SK-MEL-5 (cell line): ENCODE data around the gene IFT52. TPM values are rescaled to one million over a fixed set of nuclear protein-coding genes. Genes with fewer than 3 reads are reported as not detected.

ENCODE experiments used
- DNase-seq: peaks from one replicate; pipeline ENCODE4 v3.0.0-alpha.2; 2016; ENCODE audit warnings: low read depth, low spot score
- in situ Hi-C: cut with HindIII; loops from 2 replicates; pipeline ENCODE4 v1.10.0; 2016; ENCODE audit warnings: low sequenced_read_pairs, high pct_unique_total_duplicates, low pct_unique_long_range_greater_than_20kb
- total RNA-seq: library from RNA; depleted of rRNA; stranded (reverse); fragments of >200 nt; shearing (Covaris generic); gene quantifications from 2 replicates; pipeline ENCODE4 v1.2.3, GENCODE V29; 2014

IFT52 gene
- total RNA-seq, 1 experiment from 2014 or later, result 26.8 TPM

DNA sequence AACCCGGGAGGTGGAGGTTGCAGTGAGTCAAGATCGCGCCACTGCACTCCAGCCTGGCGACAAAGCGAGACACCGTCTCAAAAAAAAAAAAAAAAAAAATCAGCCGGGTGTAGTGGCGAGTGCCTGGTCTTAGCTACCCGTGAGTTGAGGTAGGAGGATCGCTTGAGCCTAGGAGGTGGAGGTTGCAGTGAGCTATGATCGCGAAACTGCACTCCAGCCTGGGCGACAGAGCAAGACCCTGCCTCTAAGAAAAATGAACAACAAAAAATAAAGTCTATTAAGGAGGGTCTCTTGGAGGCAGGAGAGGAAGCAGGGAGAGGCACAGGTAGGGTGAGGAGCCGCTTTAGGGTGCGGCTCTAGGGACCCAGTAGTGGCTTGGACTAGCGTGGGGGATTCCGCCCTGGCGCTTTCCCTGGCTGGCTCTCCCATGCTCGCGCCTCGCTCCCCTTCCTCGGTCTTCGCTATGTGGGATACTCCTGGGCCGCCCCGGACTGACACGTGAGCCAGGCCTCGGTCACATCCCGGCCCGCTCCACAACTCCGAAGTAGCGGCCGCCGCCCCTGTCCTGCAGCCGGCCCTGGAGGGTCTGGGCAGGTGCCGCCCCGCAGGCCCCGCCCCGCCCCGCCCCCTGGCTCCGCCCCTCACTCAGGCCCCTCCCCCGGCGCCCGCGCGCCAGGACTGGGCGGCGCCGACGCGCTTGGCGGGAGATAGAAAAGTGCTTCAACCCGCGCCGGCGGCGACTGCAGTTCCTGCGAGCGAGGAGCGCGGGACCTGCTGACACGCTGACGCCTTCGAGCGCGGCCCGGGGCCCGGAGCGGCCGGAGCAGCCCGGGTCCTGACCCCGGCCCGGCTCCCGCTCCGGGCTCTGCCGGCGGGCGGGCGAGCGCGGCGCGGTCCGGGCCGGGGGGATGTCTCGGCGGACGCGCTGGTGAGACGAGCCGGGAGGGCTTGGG is 75.9 kb downstream of the IFT52 start, which contains the start of gene MYBL2:
TSS of gene MYBL2 (plus strand) at position 739 of the 953 bp plus-strand sequence. CDS start at position 909, 170 bp downstream.
- peak; percentile 66 for DNase-seq
- in situ Hi-C loops, result no loop called here

DNA sequence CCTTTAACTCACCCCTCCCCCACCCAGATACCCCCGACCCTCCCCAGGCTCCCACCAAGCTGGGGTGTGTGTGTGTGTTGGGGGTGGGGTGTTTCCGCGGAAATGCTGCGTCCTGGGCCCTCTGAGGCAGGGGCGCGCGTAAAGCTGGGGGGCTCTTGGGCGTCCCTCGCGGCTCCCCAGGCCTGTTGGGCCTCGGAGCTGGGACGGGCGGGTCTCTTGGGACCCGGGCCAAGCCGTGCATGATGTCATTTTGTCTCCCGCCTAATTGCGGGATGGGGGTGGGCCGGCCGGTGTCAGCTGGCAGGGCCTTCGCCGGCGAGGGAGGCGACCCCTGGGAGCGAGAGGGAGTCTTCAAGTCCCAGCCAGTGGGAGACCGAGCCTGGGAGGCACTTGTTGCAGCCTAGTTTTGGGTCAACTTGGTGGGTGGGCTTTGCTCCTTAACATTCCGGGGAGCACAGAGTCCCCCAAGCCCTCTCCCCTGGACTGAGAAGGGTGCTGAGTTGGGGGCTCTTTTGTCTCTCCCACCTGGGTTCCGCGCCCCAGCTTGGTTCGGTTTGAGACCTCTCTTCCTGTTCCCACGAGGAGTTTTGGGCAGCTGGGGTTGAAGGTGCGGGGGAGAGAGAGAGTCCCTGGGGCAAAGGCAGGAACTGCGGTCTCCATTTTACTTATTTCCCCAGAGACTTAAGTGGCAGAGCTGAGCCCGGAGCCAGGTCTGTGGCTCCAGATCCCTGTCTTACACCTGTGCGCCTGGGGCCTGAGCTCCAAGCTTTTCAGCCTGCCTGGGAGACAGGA is 76.8 kb downstream of the IFT52 start:
- no peak for DNase-seq
- in situ Hi-C loops, result no loop called here

DNA sequence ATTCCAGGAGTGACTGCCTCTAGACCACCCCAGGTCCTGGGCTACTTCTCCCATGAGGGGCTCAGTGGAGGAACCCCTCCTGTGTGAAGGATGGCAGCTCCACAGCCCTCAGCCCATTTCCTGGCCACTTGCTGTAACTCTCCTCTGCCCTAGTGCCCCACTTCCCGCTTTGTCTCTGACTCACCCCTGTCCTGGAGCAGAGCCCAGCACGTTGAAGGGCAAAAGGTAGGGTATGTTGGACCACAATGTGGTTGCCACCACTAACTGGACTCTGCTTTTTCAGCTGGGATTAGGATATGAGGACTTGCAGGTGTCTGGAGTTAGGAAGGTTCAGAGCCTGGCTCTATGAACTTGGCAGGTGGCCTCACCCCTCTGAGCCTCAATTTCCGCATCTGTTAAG is 78.6 kb downstream of the IFT52 start:
- DNase-seq, result no peak
- in situ Hi-C loops, result no loop called here

DNA sequence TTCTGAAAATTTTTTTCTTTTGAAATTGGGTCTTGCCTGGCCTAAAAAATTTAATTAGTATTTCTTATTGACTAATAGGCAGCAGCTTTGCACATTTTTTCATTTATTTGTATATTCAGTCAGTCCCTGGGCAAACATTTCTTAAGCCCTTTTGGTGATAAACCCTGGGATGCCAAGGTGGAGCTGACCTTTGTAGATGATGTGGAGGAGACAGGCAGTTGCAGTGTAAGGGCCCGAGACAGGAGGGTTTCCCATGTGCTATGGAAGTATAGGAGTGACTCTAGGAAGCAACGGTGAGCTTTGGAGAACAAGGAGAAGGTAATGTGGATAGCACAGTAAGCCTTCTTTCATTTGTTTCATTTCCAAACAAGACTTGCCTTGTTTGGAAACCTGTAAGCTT is 79.7 kb downstream of the IFT52 start:
- no peak for DNase-seq
- in situ Hi-C loops, result no loop called here

DNA sequence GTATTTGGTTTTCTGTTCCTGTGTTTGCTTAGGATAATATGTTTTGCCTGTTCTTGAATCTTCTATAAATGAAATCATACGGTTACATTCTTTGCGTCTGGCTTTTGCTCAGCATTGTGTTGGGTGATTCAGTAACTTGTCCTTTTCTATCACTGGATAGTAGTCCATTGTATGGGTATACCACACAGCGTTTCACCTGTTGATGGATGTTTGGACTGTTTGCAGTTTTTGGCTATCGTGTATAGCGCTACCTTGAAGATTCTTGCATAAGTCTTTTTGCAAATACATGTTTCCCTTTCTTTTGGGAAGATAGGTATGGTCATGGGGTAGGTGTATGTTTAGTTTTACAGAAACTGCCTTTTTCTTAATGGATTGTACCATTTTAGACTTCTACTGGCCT is 85.6 kb downstream of the IFT52 start:
- DNase-seq, result no peak
- in situ Hi-C loops, result no loop called here

DNA sequence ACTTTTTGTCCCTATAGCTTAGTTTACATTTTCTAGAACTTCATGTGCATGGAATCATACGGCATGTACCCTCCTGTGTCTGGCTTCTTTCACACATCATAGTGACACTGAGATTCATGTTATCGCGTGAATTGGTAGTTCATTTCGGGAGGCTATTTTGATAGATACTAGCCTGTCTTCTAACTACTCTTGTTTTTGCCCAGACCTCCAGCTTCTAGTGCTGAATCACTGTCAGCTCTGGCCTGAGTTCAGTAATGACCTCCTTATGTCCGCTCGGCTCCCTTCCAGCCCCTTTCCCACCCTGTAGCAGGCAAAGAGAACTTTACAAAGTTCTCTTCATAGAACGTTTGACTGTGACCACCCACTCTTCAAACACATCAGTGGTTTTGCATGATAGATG is 90.2 kb downstream of the IFT52 start:
- DNase-seq, result no peak
- in situ Hi-C loops, result no loop called here

DNA sequence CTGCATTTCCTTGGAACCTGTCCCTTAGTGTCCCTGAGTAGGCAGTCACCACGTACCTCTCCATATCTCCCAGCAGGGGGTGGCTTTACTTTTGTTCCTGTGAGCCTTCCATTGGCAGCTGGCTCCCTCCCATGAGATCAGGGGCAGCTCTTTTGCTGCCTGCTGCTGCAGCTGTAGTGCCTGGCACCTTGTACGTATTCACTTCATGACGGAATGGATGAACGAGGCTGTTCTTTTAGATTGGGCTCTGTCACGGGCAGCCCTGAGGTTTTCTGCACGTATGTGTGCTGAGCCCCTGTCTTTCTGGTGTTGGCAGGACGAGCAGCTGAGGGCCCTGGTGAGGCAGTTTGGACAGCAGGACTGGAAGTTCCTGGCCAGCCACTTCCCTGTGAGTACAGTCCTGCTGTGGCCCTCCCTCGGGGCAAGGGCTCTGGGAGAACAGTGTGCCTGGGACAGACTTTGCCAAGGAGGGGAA is 90.8 kb downstream of the IFT52 start:
- in situ Hi-C loops, result no loop called here
- DNase-seq, result no peak

DNA sequence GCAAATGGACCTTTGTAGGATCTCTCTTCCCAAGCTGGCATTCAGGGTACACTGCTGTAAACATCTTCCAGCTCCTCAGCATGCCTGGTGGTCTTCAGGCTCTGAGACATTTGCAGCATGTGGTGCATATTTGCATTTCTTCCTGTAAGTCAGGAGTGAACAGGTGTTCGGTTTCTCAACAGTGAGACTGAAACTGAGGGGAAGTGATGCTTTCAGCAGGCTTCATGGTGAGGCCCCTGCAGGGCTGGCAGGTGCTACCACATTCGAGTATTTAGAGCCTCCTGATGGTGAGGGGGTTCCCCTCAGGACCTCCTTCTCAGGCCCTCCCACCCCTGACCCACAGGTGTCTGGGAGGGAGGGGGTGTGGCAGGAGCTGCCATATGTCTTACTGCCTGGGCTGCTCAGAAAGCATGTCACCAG is 91.3 kb downstream of the IFT52 start:
- no peak for DNase-seq
- in situ Hi-C loops, result no loop called here

DNA sequence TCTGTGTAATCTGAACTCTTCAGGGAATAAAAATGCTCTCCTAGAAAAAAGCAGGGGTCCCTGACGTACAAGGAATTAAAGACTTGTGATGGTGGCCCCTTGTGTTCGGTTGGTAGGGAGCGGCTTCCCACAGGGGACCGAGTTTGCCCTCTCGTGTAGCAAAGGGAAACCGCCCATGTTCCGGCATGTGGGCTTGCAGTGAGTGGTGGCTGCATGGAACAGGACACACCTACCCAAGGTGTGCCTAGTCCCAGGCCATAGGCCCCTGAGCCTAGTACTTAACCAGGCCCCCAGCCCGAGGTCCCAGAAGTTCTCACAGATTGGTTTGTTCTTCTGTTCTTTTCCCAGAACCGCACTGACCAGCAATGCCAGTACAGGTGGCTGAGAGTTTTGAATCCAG is 91.7 kb downstream of the IFT52 start:
- DNase-seq, result no peak

DNA sequence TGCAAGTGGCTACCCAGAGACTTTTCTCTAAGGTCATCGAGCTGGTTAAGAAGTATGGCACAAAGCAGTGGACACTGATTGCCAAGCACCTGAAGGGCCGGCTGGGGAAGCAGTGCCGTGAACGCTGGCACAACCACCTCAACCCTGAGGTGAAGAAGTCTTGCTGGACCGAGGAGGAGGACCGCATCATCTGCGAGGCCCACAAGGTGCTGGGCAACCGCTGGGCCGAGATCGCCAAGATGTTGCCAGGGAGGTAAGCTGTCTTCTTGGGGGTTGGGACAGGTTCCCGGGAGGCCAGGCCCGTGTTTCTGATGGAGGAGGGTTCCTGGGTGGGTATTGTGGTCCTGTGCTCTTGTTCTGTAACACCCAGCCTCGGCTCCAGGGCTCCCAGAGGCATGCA is 96.1 kb downstream of the IFT52 start:
- DNase-seq, result no peak
- in situ Hi-C loops, result no loop called here

More for the DNA sequence above, 91.7 kb downstream of the IFT52 start:
- in situ Hi-C loops, result no loop called here

DNA sequence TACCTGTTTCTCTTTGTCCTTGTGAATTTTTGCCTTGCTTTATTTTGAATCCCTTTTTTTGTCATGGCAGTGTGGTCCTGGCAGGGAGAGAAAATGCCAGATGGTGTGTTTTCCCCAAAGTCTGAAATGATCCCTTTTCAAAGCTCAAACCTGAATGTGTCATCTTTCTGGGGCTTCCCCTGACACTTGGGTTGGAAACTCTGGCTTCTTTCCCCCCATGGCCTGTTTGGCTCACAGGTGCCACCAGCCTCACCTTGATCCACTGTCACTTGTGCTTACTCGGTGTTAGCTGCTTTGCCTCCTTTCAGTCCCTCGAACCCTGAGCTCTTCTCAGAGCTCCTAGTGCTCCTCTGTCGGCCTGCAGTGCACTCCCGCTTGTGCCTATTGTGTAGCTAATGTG is 98.4 kb downstream of the IFT52 start:
- in situ Hi-C loops, result no loop called here
- DNase-seq, result no peak

DNA sequence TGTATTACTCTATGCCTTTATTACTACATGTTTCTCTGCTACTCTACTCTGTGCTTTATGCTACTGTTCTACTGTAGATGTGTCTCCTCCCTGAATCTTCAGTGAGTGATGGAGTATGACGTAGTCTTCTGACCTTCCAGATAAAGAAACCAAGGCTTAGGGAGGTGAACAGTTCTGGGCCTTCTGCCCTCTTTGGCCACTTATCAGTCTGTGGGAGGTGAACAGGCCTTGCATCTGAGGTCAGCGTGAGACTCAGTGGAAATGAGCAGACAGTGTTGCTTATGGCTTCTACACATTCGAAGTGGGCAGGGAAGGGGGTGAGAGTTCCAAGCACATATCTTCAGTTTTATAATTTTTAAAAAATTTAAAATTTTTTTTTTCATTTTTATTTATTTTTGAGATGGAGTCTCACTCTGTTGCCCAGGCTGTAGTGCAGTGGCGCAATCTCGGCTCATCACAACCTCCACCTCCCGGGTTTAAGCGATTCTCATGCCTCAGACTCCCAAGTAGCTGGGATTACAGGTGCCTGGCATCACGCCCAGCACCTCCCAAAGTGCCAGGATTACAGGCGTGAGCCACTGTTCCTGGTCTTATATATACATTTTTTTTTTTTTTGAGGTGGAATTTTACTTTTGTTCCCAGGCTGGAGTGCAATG is 100.3 kb downstream of the IFT52 start:
- DNase-seq, result no peak
- in situ Hi-C loops, result no loop called here

DNA sequence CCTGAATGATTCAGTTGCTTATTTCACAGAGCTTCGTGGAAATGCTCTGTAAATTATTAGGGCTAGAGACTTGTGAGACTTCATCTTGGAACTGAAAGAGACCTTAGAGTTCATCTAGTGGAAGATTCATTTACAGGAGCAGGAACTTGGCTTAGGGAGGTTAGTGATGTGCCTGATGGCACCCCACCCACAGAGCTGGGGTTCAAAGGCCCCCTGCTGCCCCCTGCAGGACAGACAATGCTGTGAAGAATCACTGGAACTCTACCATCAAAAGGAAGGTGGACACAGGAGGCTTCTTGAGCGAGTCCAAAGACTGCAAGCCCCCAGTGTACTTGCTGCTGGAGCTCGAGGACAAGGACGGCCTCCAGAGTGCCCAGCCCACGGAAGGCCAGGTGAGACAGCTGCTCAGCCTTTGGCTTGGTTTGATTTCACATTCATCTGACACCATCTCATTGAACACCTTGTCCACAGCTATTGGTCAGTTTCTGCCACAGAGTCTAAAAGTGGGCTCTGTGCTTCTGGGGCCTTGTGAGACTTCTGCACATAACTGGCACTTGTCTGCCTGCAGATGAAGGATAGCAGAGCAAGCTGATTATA is 101.3 kb downstream of the IFT52 start:
- peak; percentile 76 for DNase-seq
- in situ Hi-C loops, result no loop called here

DNA sequence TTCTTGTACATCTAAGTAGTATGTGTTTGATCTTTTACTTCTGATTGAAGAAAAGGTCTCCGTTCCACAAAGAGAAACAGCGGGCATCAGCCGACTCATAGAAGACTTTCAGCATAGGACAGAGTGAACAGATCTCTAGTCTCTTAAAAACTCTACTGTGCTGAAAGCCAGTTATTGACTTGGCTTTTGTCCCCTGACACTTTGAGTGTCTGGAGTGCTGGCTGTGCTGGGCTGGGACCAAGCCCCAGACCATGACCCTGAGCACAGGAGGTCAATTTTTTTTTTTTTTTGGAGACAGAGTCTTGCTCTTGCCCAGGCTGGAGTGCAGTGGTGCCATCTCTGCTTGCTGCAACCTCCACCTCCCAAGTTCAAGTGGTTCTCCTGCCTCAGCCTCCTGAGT is 104.0 kb downstream of the IFT52 start:
- no peak for DNase-seq
- in situ Hi-C loops, result no loop called here

DNA sequence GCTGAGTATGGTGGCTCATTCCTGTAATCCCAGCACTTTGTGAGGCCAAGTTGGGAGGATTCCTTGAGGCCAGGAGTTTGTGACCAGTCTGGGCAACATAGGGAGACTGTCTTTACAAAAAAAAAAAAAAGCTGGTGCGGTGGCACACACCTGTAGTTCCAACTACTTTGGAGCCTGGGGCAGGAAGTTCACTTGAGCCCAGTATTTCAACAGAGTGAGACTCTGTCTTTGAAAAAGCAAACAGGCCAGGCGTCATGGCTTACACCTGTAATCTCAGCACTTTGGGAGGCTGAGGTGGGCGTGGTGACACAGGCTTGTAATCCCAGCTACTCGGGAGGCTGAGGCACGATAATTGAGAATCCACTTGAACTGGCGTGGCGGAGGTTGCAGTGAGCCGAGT is 104.8 kb downstream of the IFT52 start:
- DNase-seq, result no peak
- in situ Hi-C loops, result no loop called here
